ENCODE measurements around the gene ZNF266. TPM values are rescaled to one million over a fixed set of nuclear protein-coding genes. Genes with fewer than 3 reads are reported as not detected.

ZNF266 gene
- total RNA-seq, 2 experiments from 2014 or later = 17.1 to 22.4 TPM

- Mint-ChIP-seq H3K4me3 (no peak overlapping the region), H3K27me3 (no peaks in the 10 kb centered on the region), H3K9me3 (ENCODE audit: low read depth) (peaks cover 32% of the 10 kb centered on the region), H3K27ac (no peak overlapping the region), H3K36me3 (ENCODE audit: low read depth) (peaks cover 91% of the 10 kb centered on the region), H3K4me1 (peaks cover 10% of the 10 kb centered on the region)
- ChIA-PET CTCF (no interaction called here), POLR2A (no interaction called here)
- ATAC-seq = no peak
- no peak for DNase-seq
- intact Hi-C loops (cut with DNase I, micrococcal nuclease) = no loop called here
Measured at GRCh38 chr19:9427941-9428340, 7.4 kb downstream of the ZNF266 start.

DNA sequence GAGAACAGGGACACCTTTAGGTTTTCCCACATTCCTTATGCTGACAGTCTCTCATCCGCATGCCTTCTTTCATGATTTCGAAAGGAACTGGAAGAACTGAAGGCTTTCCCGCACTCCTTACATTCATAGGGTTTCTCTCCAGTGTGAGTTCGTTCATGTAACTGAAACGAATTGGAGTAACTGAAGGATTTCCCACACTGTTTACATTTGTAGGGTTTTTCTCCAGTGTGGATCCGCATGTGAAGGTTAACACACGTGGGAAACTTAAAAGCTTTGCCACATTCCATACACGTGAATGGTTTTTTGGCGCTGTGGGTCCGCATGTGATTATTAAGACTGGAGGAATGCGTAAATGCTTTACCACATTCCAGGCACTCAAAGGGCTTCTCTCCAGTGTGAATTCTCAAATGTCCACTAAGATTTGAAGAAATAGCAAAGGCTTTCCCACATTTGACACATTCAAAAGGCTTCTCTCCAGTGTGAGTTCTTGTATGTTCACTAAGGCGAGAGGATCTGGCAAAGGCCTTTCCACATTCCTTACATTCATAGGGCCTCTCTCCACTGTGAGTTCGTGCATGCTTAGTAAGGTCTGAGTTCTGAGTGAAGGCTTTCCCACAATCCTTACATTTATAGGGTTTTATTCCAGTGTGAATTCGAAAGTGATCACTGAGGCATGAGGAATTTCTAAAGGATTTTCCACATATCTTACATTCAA, 22.0 kb downstream of the ZNF266 start:
- no peak overlapping the region for H3K27ac Mint-ChIP-seq
- H3K27me3 Mint-ChIP-seq = no peaks in the 10 kb centered on the region
- no peak overlapping the region for H3K4me3 Mint-ChIP-seq
- ChIA-PET CTCF (no interaction called here), POLR2A (no interaction called here)
- intact Hi-C loops (cut with DNase I, micrococcal nuclease) = loop anchor here in 1 of 2 experiments (5.0 kb wide), 1 partner anchor 154 kb away; no protein-coding TSS in a partner anchor
- H3K36me3 Mint-ChIP-seq (ENCODE audit: low read depth) = peaks cover 82% of the 10 kb centered on the region
- peaks cover 50% of the 10 kb centered on the region for H3K9me3 Mint-ChIP-seq (ENCODE audit: low read depth)
- DNase-seq (no peak), ATAC-seq (no peak)
- no peaks in the 10 kb centered on the region for H3K4me1 Mint-ChIP-seq

DNA sequence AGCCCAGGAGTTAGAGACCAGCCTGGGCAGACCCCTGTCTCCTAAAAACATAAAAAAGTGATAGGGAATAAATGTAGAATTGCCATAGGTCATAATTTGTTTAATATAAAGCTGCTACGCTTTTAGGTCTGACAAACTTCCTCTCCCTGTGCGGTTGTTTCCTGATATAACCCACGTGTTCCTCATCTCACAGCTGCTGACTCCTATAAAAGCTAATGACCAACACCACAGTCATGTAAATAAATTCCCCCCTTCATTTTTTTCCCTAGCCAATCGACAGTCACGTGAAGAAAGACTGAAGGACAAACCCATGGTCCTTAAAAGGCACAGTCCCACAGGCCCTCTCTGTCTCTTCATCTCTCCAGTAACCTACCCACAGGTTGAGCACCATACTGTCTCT, 27.5 kb downstream of the ZNF266 start:
- peak overlapping the region; percentile 70 for H3K4me3 Mint-ChIP-seq
- no peak for ATAC-seq
- no peaks in the 10 kb centered on the region for H3K27me3 Mint-ChIP-seq
- H3K27ac Mint-ChIP-seq = peak overlapping the region; percentile 1
- ChIA-PET POLR2A (interaction anchor here (0.5 kb wide), 1 partner anchor 99 kb away, joined by 4 read pairs; no protein-coding TSS in a partner anchor), CTCF (no interaction called here)
- H3K9me3 Mint-ChIP-seq (ENCODE audit: low read depth) = peaks cover 38% of the 10 kb centered on the region
- intact Hi-C loops (cut with DNase I, micrococcal nuclease) = loop anchor here in 1 of 2 experiments (1.0 kb wide), 1 partner anchor 84 kb away; the partner anchor contains the start of gene ZNF559
- no peak for DNase-seq
- peaks cover 18% of the 10 kb centered on the region for H3K4me1 Mint-ChIP-seq
- peaks cover 65% of the 10 kb centered on the region for H3K36me3 Mint-ChIP-seq (ENCODE audit: low read depth)

DNA sequence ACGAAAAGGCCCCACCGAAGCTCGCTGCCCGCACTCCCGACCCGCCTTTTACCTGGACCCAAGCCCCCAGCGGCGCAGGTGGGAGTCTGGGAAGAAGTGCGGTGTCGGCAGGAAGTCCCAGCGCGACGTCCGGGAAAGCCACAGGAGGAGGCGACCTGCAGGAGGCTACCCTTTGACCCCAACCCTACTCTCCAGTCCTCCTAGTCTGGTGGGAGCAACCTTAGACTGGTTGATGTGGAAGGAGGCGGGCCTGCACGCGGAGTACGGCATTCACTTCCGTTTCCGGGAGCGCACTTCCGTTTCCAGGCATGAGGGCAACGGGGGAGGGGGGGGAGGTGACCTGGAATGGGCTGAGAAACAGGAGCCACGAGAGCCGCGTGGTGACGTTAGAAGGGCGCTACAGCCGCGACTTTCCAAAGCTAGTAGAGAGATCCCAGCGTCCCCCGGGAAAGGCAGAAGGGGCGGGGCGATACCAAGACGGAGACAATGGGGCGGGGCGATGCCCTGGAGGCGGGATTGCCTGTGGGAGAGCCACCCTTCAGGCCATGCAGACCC, 28.5 kb downstream of the ZNF266 start:
- Mint-ChIP-seq H3K9me3 (ENCODE audit: low read depth) (peaks cover 34% of the 10 kb centered on the region), H3K4me1 (peaks cover 18% of the 10 kb centered on the region), H3K27me3 (no peaks in the 10 kb centered on the region), H3K4me3 (peak overlapping the region; percentile 70), H3K27ac (peak overlapping the region; percentile 60), H3K36me3 (ENCODE audit: low read depth) (peaks cover 58% of the 10 kb centered on the region)
- CTCF ChIA-PET = no interaction called here
- intact Hi-C loops (cut with DNase I, micrococcal nuclease) = loop anchor here in 1 of 2 experiments (1.0 kb wide), 1 partner anchor 83 kb away; the partner anchor contains the start of gene ZNF559
- POLR2A ChIA-PET = no interaction called here
- ATAC-seq = peak; percentile 80
- peak; percentile 82 for DNase-seq

- no peak overlapping the region for H3K4me3 Mint-ChIP-seq
- H3K4me1 Mint-ChIP-seq = no peaks in the 10 kb centered on the region
- H3K27ac Mint-ChIP-seq = no peak overlapping the region
- H3K9me3 Mint-ChIP-seq (ENCODE audit: low read depth) = peaks cover 62% of the 10 kb centered on the region
- CTCF ChIA-PET = no interaction called here
- DNase-seq (no peak), ATAC-seq (no peak)
- no peaks in the 10 kb centered on the region for H3K27me3 Mint-ChIP-seq
- H3K36me3 Mint-ChIP-seq (ENCODE audit: low read depth) = peaks cover 91% of the 10 kb centered on the region
- POLR2A ChIA-PET = no interaction called here
- intact Hi-C loops (cut with DNase I, micrococcal nuclease) = no loop called here
Measured at GRCh38 chr19:9381361-9381785, 54.0 kb downstream of the ZNF266 start.

GRCh38 chr19:9370738-9371619, 64.4 kb downstream of the ZNF266 start:
- POLR2A ChIA-PET = no interaction called here
- CTCF ChIA-PET = interaction anchor here (0.5 kb wide), 1 partner anchor 681 kb away, joined by 3 read pairs; no protein-coding TSS in a partner anchor
- DNase-seq (no peak), ATAC-seq (no peak)
- no peaks in the 10 kb centered on the region for H3K4me1 Mint-ChIP-seq
- peaks cover 40% of the 10 kb centered on the region for H3K9me3 Mint-ChIP-seq (ENCODE audit: low read depth)
- H3K27ac Mint-ChIP-seq = no peak overlapping the region
- H3K27me3 Mint-ChIP-seq = no peaks in the 10 kb centered on the region
- intact Hi-C loops (cut with DNase I, micrococcal nuclease) = no loop called here
- H3K4me3 Mint-ChIP-seq = no peak overlapping the region
- H3K36me3 Mint-ChIP-seq (ENCODE audit: low read depth) = peaks cover 53% of the 10 kb centered on the region

DNA sequence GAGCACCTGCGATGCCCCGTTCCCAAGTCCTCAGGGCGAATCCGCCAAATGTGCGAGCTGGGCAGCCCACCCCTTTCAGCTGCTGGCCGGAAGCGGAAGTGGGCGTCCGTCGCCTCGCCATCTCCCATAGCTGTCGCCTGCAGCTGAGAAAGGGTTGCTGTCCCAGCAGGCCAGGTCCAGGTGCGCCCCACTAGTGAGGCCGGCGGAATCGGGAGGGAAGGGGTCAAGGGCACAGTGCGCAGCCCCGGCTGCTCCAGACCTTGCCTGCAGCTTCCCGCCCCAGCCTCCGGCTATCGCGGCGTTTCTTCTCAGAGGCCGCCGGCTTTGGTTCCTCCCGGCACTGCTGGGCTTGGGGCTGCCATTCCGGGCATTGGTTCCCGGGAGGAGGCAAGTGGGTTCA, 72.5 kb downstream of the ZNF266 start, which contains the start of gene ZNF177:
ZNF177 (plus strand) TSS at position 109 of the 400 bp plus-strand sequence. CDS start 15,299 bp downstream, outside the sequence.
- no peak for ATAC-seq
- ChIA-PET POLR2A (no interaction called here), CTCF (no interaction called here)
- Mint-ChIP-seq H3K4me3 (no peak within 1 kb of the TSS), H3K36me3 (ENCODE audit: low read depth) (peaks cover 50% of the 10 kb centered on the region), H3K4me1 (no peaks in the 10 kb centered on the region), H3K27ac (no peak within 1 kb of the TSS), H3K27me3 (peaks cover 4% of the 10 kb centered on the region), H3K9me3 (ENCODE audit: low read depth) (peaks cover 48% of the 10 kb centered on the region)
- intact Hi-C loops (cut with DNase I, micrococcal nuclease) = no loop called here
- peak; percentile 11 for DNase-seq

Other genes with a start within 250 kb of the ZNF266 start
- gene OR7D4, start 216.0 kb downstream of the ZNF266 start, total RNA-seq = not detected
- not detected for gene OR7E24, start 184.6 kb downstream of the ZNF266 start, total RNA-seq
- gene ZNF699, start 125.7 kb downstream of the ZNF266 start, total RNA-seq = 1 to 10 TPM; 6.7 to 7.1 TPM
- gene ZNF559, start 111.4 kb downstream of the ZNF266 start, total RNA-seq = 10 to 100 TPM; 11.7 to 13.0 TPM
- gene ZNF177, start 72.6 kb downstream of the ZNF266 start, total RNA-seq = 1 to 10 TPM in 1 of 2 experiments, under 1 TPM in 1; 0.94 to 1.0 TPM
- under 1 TPM in 1 of 2 experiments, not detected in 1; 0.25 TPM for gene ZNF560, start 63.0 kb upstream of the ZNF266 start, total RNA-seq
- gene ZNF426, start 103.1 kb upstream of the ZNF266 start, total RNA-seq = 10 to 100 TPM; 10.4 to 12.3 TPM
- gene ZNF121, start 148.9 kb upstream of the ZNF266 start, total RNA-seq = 10 to 100 TPM; 71.4 to 75.3 TPM
- gene ZNF561, start 185.7 kb upstream of the ZNF266 start, total RNA-seq = 10 to 100 TPM; 19.1 to 22.7 TPM
- gene ZNF562, start 239.5 kb upstream of the ZNF266 start, total RNA-seq = 10 to 100 TPM; 29.9 to 39.7 TPM